Trophoblast cell (in vitro differentiated cells and primary cell): Measurements from ENCODE around the gene ALDH16A1.

ENCODE experiments used
- DNase-seq, 2 donors: peaks; one replicate each; pipeline ENCODE4 v3.0.0-alpha.2; 2016
- H2AFZ ChIP-seq: 2 replicates; pipeline ENCODE4 v1.6.1; 2013; ENCODE audit warnings: low read length, moderate library complexity, mild to moderate bottlenecking; ENCODE audit not compliant: insufficient read depth, poor library complexity
- H2AK5ac ChIP-seq: 2 replicates; pipeline ENCODE4 v1.6.1; 2013; ENCODE audit warnings: mild to moderate bottlenecking, low read length
- H2BK120ac ChIP-seq: 2 replicates; pipeline ENCODE4 v1.6.1; 2013; ENCODE audit warnings: low read length, mild to moderate bottlenecking, moderate library complexity; ENCODE audit not compliant: insufficient read depth, poor library complexity
- H2BK12ac ChIP-seq: 2 replicates; pipeline ENCODE4 v1.6.1; 2013; ENCODE audit warnings: mild to moderate bottlenecking, low read length, moderate library complexity
- H2BK5ac ChIP-seq: 2 replicates; pipeline ENCODE4 v1.6.1; 2013; ENCODE audit warnings: low read length, low read depth, moderate library complexity, mild to moderate bottlenecking; ENCODE audit not compliant: poor library complexity
- H3K14ac ChIP-seq: 2 replicates; pipeline ENCODE4 v1.6.1; 2013; ENCODE audit warnings: mild to moderate bottlenecking, low read length
- H3K18ac ChIP-seq: 2 replicates; pipeline ENCODE4 v1.6.1; 2013; ENCODE audit warnings: mild to moderate bottlenecking, low read length
- H3K23ac ChIP-seq: 2 replicates; pipeline ENCODE4 v1.6.1; 2013; ENCODE audit warnings: low read length
- H3K27ac ChIP-seq: 2 replicates; pipeline ENCODE4 v1.5.1; 2013; ENCODE audit warnings: low read depth, mild to moderate bottlenecking, inconsistent platforms, low read length, moderate library complexity
- H3K27me3 ChIP-seq: 2 replicates; pipeline ENCODE4 v1.6.1; 2013; ENCODE audit warnings: inconsistent platforms, mild to moderate bottlenecking, low read length, moderate library complexity; ENCODE audit not compliant: insufficient read depth
- H3K36me3 ChIP-seq, 2 experiments: 1 replicate in 1 of 2; 2 replicates in 1 of 2; pipeline ENCODE4 v1.6.1; 2013; ENCODE audit warnings: low read length in 2 of 2, mild to moderate bottlenecking in 2 of 2, moderate library complexity in 1 of 2; ENCODE audit not compliant: insufficient read depth in 2 of 2, control insufficient read depth in 1 of 2
- H3K4ac ChIP-seq: 2 replicates; pipeline ENCODE4 v1.6.1; 2013; ENCODE audit warnings: low read depth, mild to moderate bottlenecking, low read length, moderate library complexity
- H3K4me1 ChIP-seq, 2 experiments: 1 replicate in 1 of 2; 2 replicates in 1 of 2; pipeline ENCODE4 v1.6.1; 2013; ENCODE audit warnings: low read length in 2 of 2, mild to moderate bottlenecking in 2 of 2, moderate library complexity in 1 of 2; ENCODE audit not compliant: insufficient read depth in 2 of 2, control insufficient read depth in 1 of 2
- H3K4me2 ChIP-seq: 2 replicates; pipeline ENCODE4 v1.6.1; 2013; ENCODE audit warnings: inconsistent platforms, mild to moderate bottlenecking, low read length, moderate library complexity
- H3K4me3 ChIP-seq: 2 replicates; pipeline ENCODE4 v1.5.1; 2013; ENCODE audit warnings: mild to moderate bottlenecking, low read depth, low read length, inconsistent platforms
- H3K79me1 ChIP-seq: one replicate; pipeline ENCODE4 v1.6.1; 2013; ENCODE audit warnings: low read length
- H3K79me2 ChIP-seq: 2 replicates; pipeline ENCODE4 v1.6.1; 2013; ENCODE audit warnings: low read length, mild to moderate bottlenecking; ENCODE audit not compliant: control insufficient read depth, insufficient read depth, poor library complexity
- H3K9ac ChIP-seq: 2 replicates; pipeline ENCODE4 v1.6.1; 2013; ENCODE audit warnings: mild to moderate bottlenecking, low read length
- H3K9me3 ChIP-seq: 2 replicates; pipeline ENCODE4 v1.6.1; 2013; ENCODE audit warnings: low read depth, mild to moderate bottlenecking, control low read depth, inconsistent platforms, low read length; ENCODE audit not compliant: insufficient read depth
- H4K12ac ChIP-seq: 2 replicates; pipeline ENCODE4 v1.6.1; 2013; ENCODE audit warnings: low read depth, mild to moderate bottlenecking, low read length, moderate library complexity
- H4K8ac ChIP-seq: 2 replicates; pipeline ENCODE4 v1.6.1; 2013; ENCODE audit warnings: low read depth, mild to moderate bottlenecking, low read length, moderate library complexity
- H4K91ac ChIP-seq: one replicate; pipeline ENCODE4 v1.6.1; 2013; ENCODE audit warnings: low read depth, mild to moderate bottlenecking, low read length, moderate library complexity
- WGBS: extraction: QIAGEN DNeasy Blood & Tissue Kit; methylation state at CpG from one replicate; pipeline ENCODE4 v1.1.7; 2013; ENCODE audit warnings: missing lambda C conversion rate; ENCODE audit not compliant: insufficient read length, insufficient coverage; ENCODE audit errors: extremely low coverage; 5-methylcytosine and 5-hydroxymethylcytosine counted together

Gene ALDH16A1

DNA sequence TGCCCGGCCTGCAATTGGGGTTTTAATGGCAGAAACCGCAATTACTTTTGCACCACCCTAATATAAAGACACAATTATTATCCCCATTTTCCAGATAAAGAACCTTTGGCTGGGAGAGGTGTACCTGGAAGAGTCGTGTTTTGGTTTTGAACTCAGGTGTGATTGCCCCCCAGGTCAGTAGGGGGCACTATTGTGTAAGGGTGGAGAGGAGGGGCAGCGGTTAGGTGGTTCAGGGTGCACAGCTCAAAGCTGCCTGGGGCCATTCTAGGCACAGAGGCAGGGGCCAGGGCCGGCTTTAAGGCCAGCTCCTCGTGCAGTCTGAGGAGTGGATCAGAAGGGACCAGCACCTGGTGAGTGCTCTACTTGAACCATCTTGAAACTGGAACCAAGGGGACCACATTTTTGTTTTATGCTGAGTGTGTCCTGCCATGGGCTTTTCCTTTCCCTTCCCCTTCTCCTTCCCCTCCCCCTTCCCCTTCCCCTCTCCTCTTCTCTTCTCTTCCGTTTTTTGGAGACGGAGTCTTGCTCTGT is 53.6 kb downstream of the ALDH16A1 start:
- H3K27me3 ChIP-seq = no peaks in the 10 kb centered on the region
- no peak overlapping the region for H2BK12ac ChIP-seq
- H3K79me1 ChIP-seq = no peaks in the 10 kb centered on the region
- H4K12ac ChIP-seq = no peak overlapping the region
- H3K4ac ChIP-seq = no peak overlapping the region
- WGBS = no CpG with 5 or more reads among the region's 8 CpGs
- no peak overlapping the region for H4K91ac ChIP-seq
- no peak overlapping the region for H2AFZ ChIP-seq
- H3K23ac ChIP-seq = no peak overlapping the region
- no peak overlapping the region for H3K27ac ChIP-seq
- no peak overlapping the region for H3K9ac ChIP-seq
- no peaks in the 10 kb centered on the region for H3K36me3 ChIP-seq
- no peak overlapping the region for H3K14ac ChIP-seq
- H2BK5ac ChIP-seq = no peak overlapping the region
- no peak overlapping the region for H2BK120ac ChIP-seq
- no peaks in the 10 kb centered on the region for H3K79me2 ChIP-seq
- no peak overlapping the region for H2AK5ac ChIP-seq
- H3K4me2 ChIP-seq = no peak overlapping the region
- no peaks in the 10 kb centered on the region for H3K4me1 ChIP-seq
- no peak overlapping the region for H3K18ac ChIP-seq
- DNase-seq = peak; percentile 57 to 76
- no peaks in the 10 kb centered on the region for H3K9me3 ChIP-seq
- no peak overlapping the region for H3K4me3 ChIP-seq
- H4K8ac ChIP-seq = no peak overlapping the region

- no peak overlapping the region for H4K91ac ChIP-seq
- H3K4ac ChIP-seq = no peak overlapping the region
- H3K4me3 ChIP-seq = no peak overlapping the region
- no peak overlapping the region for H3K27ac ChIP-seq
- H3K9me3 ChIP-seq = no peaks in the 10 kb centered on the region
- no peak overlapping the region for H3K23ac ChIP-seq
- no peaks in the 10 kb centered on the region for H3K36me3 ChIP-seq
- DNase-seq = no peak
- H3K4me2 ChIP-seq = no peak overlapping the region
- no peak overlapping the region for H3K18ac ChIP-seq
- WGBS = no CpG with 5 or more reads among the region's 12 CpGs
- no peaks in the 10 kb centered on the region for H3K79me2 ChIP-seq
- no peaks in the 10 kb centered on the region for H3K27me3 ChIP-seq
- H2BK12ac ChIP-seq = no peak overlapping the region
- H4K8ac ChIP-seq = no peak overlapping the region
- no peak overlapping the region for H2BK120ac ChIP-seq
- H3K14ac ChIP-seq = no peak overlapping the region
- no peaks in the 10 kb centered on the region for H3K4me1 ChIP-seq
- no peak overlapping the region for H2AK5ac ChIP-seq
- H3K79me1 ChIP-seq = peaks cover 3% of the 10 kb centered on the region
- H2AFZ ChIP-seq = no peak overlapping the region
- no peak overlapping the region for H3K9ac ChIP-seq
- no peak overlapping the region for H4K12ac ChIP-seq
- no peak overlapping the region for H2BK5ac ChIP-seq
Measured at GRCh38 chr19:49507803-49508494, 54.9 kb downstream of the ALDH16A1 start.

DNA sequence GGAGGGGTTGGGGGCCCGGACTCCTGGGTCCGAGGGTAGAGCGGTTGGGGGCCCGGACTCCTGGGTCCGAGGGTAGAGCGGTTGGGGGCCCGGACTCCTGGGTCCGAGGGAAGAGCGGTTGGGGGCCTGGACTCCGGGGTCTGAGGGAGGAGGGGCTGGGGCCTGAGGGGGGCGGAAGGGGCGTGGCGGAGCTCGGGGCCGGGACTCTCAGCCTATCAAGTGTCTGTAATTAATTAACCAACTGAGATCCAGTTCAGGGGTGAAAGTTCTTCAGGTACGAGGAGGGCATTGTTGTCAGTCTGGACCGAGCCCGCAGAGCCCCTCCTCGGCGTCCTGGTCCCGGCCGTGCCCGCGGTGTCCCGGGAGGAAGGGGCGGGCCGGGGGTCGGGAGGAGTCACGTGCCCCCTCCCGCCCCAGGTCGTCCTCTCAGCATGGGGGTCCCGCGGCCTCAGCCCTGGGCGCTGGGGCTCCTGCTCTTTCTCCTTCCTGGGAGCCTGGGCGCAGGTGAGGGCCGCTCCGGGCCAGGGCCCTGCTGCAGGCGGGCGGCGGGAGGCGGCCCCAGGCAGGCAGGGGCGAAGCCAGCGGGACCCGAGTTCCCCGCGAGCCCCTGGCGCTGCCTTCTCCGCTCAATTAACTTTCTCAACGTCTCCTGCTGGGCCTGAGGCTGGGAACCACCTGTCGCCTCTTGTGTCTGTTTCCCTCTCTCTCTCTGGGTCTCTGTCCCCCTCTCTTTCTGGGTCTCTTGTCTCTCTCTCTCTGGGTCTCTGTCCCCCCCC is 60.1 kb downstream of the ALDH16A1 start:
- Histone ChIP-seq H3K79me1 (peaks cover 7% of the 10 kb centered on the region), H3K4me1 (peaks cover 8 to 10% of the 10 kb centered on the region in 2 experiments), H2AK5ac (no peak overlapping the region), H3K4me3 (peak overlapping the region; percentile 85), H2AFZ (peak overlapping the region; percentile 9), H3K4me2 (peak overlapping the region; percentile 94), H4K12ac (peak overlapping the region; percentile 77), H3K27me3 (no peaks in the 10 kb centered on the region), H2BK120ac (peak overlapping the region; percentile 74), H3K9ac (peak overlapping the region; percentile 57), H2BK5ac (peak overlapping the region; percentile 0), H3K79me2 (no peaks in the 10 kb centered on the region), H4K8ac (peak overlapping the region; percentile 94), H3K18ac (peak overlapping the region; percentile 16), H3K36me3 (peaks cover 0 to 3% of the 10 kb centered on the region in 2 experiments), H3K27ac (peak overlapping the region; percentile 3), H3K14ac (peak overlapping the region; percentile 82), H2BK12ac (no peak overlapping the region), H4K91ac (peak overlapping the region; percentile 85), H3K23ac (no peak overlapping the region), H3K9me3 (no peaks in the 10 kb centered on the region), H3K4ac (no peak overlapping the region)
- WGBS = no CpG with 5 or more reads among the region's 50 CpGs
- peak in 1 of 2 donors; percentile 18 for DNase-seq

- no peak overlapping the region for H2BK12ac ChIP-seq
- no peak overlapping the region for H3K18ac ChIP-seq
- H4K12ac ChIP-seq = no peak overlapping the region
- peaks cover 7% of the 10 kb centered on the region for H3K79me1 ChIP-seq
- H3K4ac ChIP-seq = no peak overlapping the region
- H3K27ac ChIP-seq = no peak overlapping the region
- peak overlapping the region; percentile 94 for H3K4me2 ChIP-seq
- H2AK5ac ChIP-seq = no peak overlapping the region
- H2BK120ac ChIP-seq = no peak overlapping the region
- H3K14ac ChIP-seq = no peak overlapping the region
- H2AFZ ChIP-seq = no peak overlapping the region
- peak; percentile 84 to 89 for DNase-seq
- no peak overlapping the region for H3K9ac ChIP-seq
- H2BK5ac ChIP-seq = no peak overlapping the region
- H3K27me3 ChIP-seq = no peaks in the 10 kb centered on the region
- H4K8ac ChIP-seq = no peak overlapping the region
- no CpG with 5 or more reads among the region's 12 CpGs for WGBS
- H3K36me3 ChIP-seq = peaks cover 0 to 3% of the 10 kb centered on the region in 2 experiments
- no peaks in the 10 kb centered on the region for H3K79me2 ChIP-seq
- H3K9me3 ChIP-seq = no peaks in the 10 kb centered on the region
- H4K91ac ChIP-seq = no peak overlapping the region
- H3K23ac ChIP-seq = no peak overlapping the region
- H3K4me1 ChIP-seq = peaks cover 8 to 10% of the 10 kb centered on the region in 2 experiments
- no peak overlapping the region for H3K4me3 ChIP-seq
Measured at GRCh38 chr19:49513746-49514118, 60.7 kb downstream of the ALDH16A1 start.
